ENCODE results near the gene CACNG4.

CACNG4 gene

GRCh38 chr17:66945147-66945835 lies 19.2 kb upstream of the CACNG4 start:
- Histone ChIP-seq H3K27ac (ENCODE audit: low read depth, low read length) (no peak overlapping the region), H4K8ac (ENCODE audit: low read depth, low read length) (no peak overlapping the region), H2BK15ac (replicated peaks; ENCODE audit: low read depth) (no peak overlapping the region), H3K9ac (ENCODE audit: low read length) (no peak overlapping the region), H3K23ac (ENCODE audit: low read length) (no peak overlapping the region), H3K4me3 (ENCODE audit: low read length) (no peak overlapping the region), H3K27me3 (ENCODE audit: insufficient read depth, low read length, poor library complexity) (no peaks in the 10 kb centered on the region), H3K4ac (ENCODE audit: low read depth, low read length) (no peak overlapping the region), H3K36me3 (ENCODE audit: control insufficient read depth, insufficient read depth, low read length) (no peaks in the 10 kb centered on the region), H3K79me1 (ENCODE audit: low read length) (no peaks in the 10 kb centered on the region), H3K79me2 (ENCODE audit: control insufficient read depth, insufficient read depth, low read length) (no peaks in the 10 kb centered on the region), H2AK5ac (ENCODE audit: low read length) (no peak overlapping the region), H2BK5ac (ENCODE audit: low read length) (no peak overlapping the region), H2BK120ac (ENCODE audit: low read depth, low read length) (no peak overlapping the region), H3K4me1 (ENCODE audit: control insufficient read depth, low read depth, low read length) (no peaks in the 10 kb centered on the region), H3K18ac (ENCODE audit: low read length) (no peak overlapping the region), H3K56ac (ENCODE audit: low read length) (no peak overlapping the region), H3K4me2 (ENCODE audit: low read length) (no peak overlapping the region), H4K5ac (ENCODE audit: low read length) (no peak overlapping the region)
- DNase-seq, result no peak
- no CpG with 5 or more reads among the region's 18 CpGs for whole genome bisulfite sequencing (ENCODE audit: extremely low coverage, insufficient coverage, low lambda C conversion rate)

- Histone ChIP-seq H3K27me3 (ENCODE audit: insufficient read depth, low read length, poor library complexity) (no peaks in the 10 kb centered on the region), H3K27ac (ENCODE audit: low read depth, low read length) (no peak overlapping the region), H3K4me3 (ENCODE audit: low read length) (no peak overlapping the region), H3K79me2 (ENCODE audit: control insufficient read depth, insufficient read depth, low read length) (no peaks in the 10 kb centered on the region), H3K18ac (ENCODE audit: low read length) (no peak overlapping the region), H3K4me1 (ENCODE audit: control insufficient read depth, low read depth, low read length) (no peaks in the 10 kb centered on the region), H3K4me2 (ENCODE audit: low read length) (no peak overlapping the region), H3K56ac (ENCODE audit: low read length) (no peak overlapping the region), H4K8ac (ENCODE audit: low read depth, low read length) (no peak overlapping the region), H3K36me3 (ENCODE audit: control insufficient read depth, insufficient read depth, low read length) (no peaks in the 10 kb centered on the region), H3K4ac (ENCODE audit: low read depth, low read length) (no peak overlapping the region), H2AK5ac (ENCODE audit: low read length) (no peak overlapping the region), H4K5ac (ENCODE audit: low read length) (no peak overlapping the region), H2BK15ac (replicated peaks; ENCODE audit: low read depth) (no peak overlapping the region), H2BK120ac (ENCODE audit: low read depth, low read length) (no peak overlapping the region), H2BK5ac (ENCODE audit: low read length) (no peak overlapping the region), H3K79me1 (ENCODE audit: low read length) (no peaks in the 10 kb centered on the region), H3K23ac (ENCODE audit: low read length) (no peak overlapping the region), H3K9ac (ENCODE audit: low read length) (no peak overlapping the region)
- no peak for DNase-seq
- no CpG with 5 or more reads among the region's 6 CpGs for WGBS (ENCODE audit: extremely low coverage, insufficient coverage, low lambda C conversion rate)
Measured at GRCh38 chr17:66946251-66946650, 18.3 kb upstream of the CACNG4 start.

GRCh38 chr17:66947311-66947710 lies 17.2 kb upstream of the CACNG4 start:
- Histone ChIP-seq H3K23ac (ENCODE audit: low read length) (no peak overlapping the region), H3K4me1 (ENCODE audit: control insufficient read depth, low read depth, low read length) (peaks cover 6% of the 10 kb centered on the region), H3K4ac (ENCODE audit: low read depth, low read length) (no peak overlapping the region), H2BK5ac (ENCODE audit: low read length) (no peak overlapping the region), H3K4me2 (ENCODE audit: low read length) (no peak overlapping the region), H3K9ac (ENCODE audit: low read length) (no peak overlapping the region), H3K79me2 (ENCODE audit: control insufficient read depth, insufficient read depth, low read length) (no peaks in the 10 kb centered on the region), H2BK120ac (ENCODE audit: low read depth, low read length) (no peak overlapping the region), H3K18ac (ENCODE audit: low read length) (no peak overlapping the region), H3K27ac (ENCODE audit: low read depth, low read length) (no peak overlapping the region), H2AK5ac (ENCODE audit: low read length) (no peak overlapping the region), H3K79me1 (ENCODE audit: low read length) (no peaks in the 10 kb centered on the region), H3K56ac (ENCODE audit: low read length) (no peak overlapping the region), H3K36me3 (ENCODE audit: control insufficient read depth, insufficient read depth, low read length) (no peaks in the 10 kb centered on the region), H3K4me3 (ENCODE audit: low read length) (no peak overlapping the region), H4K5ac (ENCODE audit: low read length) (no peak overlapping the region), H3K27me3 (ENCODE audit: insufficient read depth, low read length, poor library complexity) (no peaks in the 10 kb centered on the region), H4K8ac (ENCODE audit: low read depth, low read length) (no peak overlapping the region), H2BK15ac (replicated peaks; ENCODE audit: low read depth) (no peak overlapping the region)
- no CpG with 5 or more reads among the region's 6 CpGs for WGBS (ENCODE audit: extremely low coverage, insufficient coverage, low lambda C conversion rate)
- no peak for DNase-seq

GRCh38 chr17:66948061-66948750 lies 16.3 kb upstream of the CACNG4 start:
- H3K23ac ChIP-seq (ENCODE audit: low read length), result no peak overlapping the region
- no peak for DNase-seq
- WGBS (ENCODE audit: extremely low coverage, insufficient coverage, low lambda C conversion rate), result no CpG with 5 or more reads among the region's 11 CpGs

GRCh38 chr17:66949501-66949900 lies 15.0 kb upstream of the CACNG4 start:
- Histone ChIP-seq H3K56ac (ENCODE audit: low read length) (no peak overlapping the region), H3K18ac (ENCODE audit: low read length) (no peak overlapping the region), H2AK5ac (ENCODE audit: low read length) (no peak overlapping the region), H3K27me3 (ENCODE audit: insufficient read depth, low read length, poor library complexity) (no peaks in the 10 kb centered on the region), H3K79me2 (ENCODE audit: control insufficient read depth, insufficient read depth, low read length) (no peaks in the 10 kb centered on the region), H3K27ac (ENCODE audit: low read depth, low read length) (no peak overlapping the region), H2BK120ac (ENCODE audit: low read depth, low read length) (no peak overlapping the region), H3K4me1 (ENCODE audit: control insufficient read depth, low read depth, low read length) (peaks cover 7% of the 10 kb centered on the region), H3K4ac (ENCODE audit: low read depth, low read length) (no peak overlapping the region), H3K9ac (ENCODE audit: low read length) (no peak overlapping the region), H4K5ac (ENCODE audit: low read length) (no peak overlapping the region), H3K4me2 (ENCODE audit: low read length) (no peak overlapping the region), H4K8ac (ENCODE audit: low read depth, low read length) (no peak overlapping the region), H3K79me1 (ENCODE audit: low read length) (no peaks in the 10 kb centered on the region), H2BK5ac (ENCODE audit: low read length) (no peak overlapping the region), H3K4me3 (ENCODE audit: low read length) (no peak overlapping the region), H3K23ac (ENCODE audit: low read length) (no peak overlapping the region), H3K36me3 (ENCODE audit: control insufficient read depth, insufficient read depth, low read length) (no peaks in the 10 kb centered on the region), H2BK15ac (replicated peaks; ENCODE audit: low read depth) (no peak overlapping the region)
- no peak for DNase-seq
- WGBS (ENCODE audit: extremely low coverage, insufficient coverage, low lambda C conversion rate), result no CpG with 5 or more reads among the region's 10 CpGs

More at GRCh38 chr17:66948061-66948750, 16.3 kb upstream of the CACNG4 start:
- no peak overlapping the region for H2AK5ac ChIP-seq (ENCODE audit: low read length)
- H2BK15ac ChIP-seq (replicated peaks; ENCODE audit: low read depth), result no peak overlapping the region
- no peak overlapping the region for H2BK5ac ChIP-seq (ENCODE audit: low read length)
- H3K18ac ChIP-seq (ENCODE audit: low read length), result no peak overlapping the region
- no peak overlapping the region for H3K27ac ChIP-seq (ENCODE audit: low read depth, low read length)
- peaks cover 7% of the 10 kb centered on the region for H3K4me1 ChIP-seq (ENCODE audit: control insufficient read depth, low read depth, low read length)
- H3K79me1 ChIP-seq (ENCODE audit: low read length), result no peaks in the 10 kb centered on the region
- no peak overlapping the region for H3K4me3 ChIP-seq (ENCODE audit: low read length)
- H3K4me2 ChIP-seq (ENCODE audit: low read length), result no peak overlapping the region
- no peak overlapping the region for H2BK120ac ChIP-seq (ENCODE audit: low read depth, low read length)
- H3K27me3 ChIP-seq (ENCODE audit: insufficient read depth, low read length, poor library complexity), result no peaks in the 10 kb centered on the region
- H3K4ac ChIP-seq (ENCODE audit: low read depth, low read length), result no peak overlapping the region
- H4K8ac ChIP-seq (ENCODE audit: low read depth, low read length), result no peak overlapping the region
- H4K5ac ChIP-seq (ENCODE audit: low read length), result no peak overlapping the region
- H3K56ac ChIP-seq (ENCODE audit: low read length), result no peak overlapping the region
- H3K79me2 ChIP-seq (ENCODE audit: control insufficient read depth, insufficient read depth, low read length), result no peaks in the 10 kb centered on the region
- H3K9ac ChIP-seq (ENCODE audit: low read length), result no peak overlapping the region
- H3K36me3 ChIP-seq (ENCODE audit: control insufficient read depth, insufficient read depth, low read length), result no peaks in the 10 kb centered on the region

Measured in mesendoderm (in vitro differentiated cells).